Activated CD4-positive, alpha-beta T cell treated with anti-CD3 and anti-CD28 coated beads, Interleukin-2, amount 50 U/mL, for 1 hour (primary cell): ENCODE results near the gene IER5.

ENCODE experiments used
- DNase-seq: peaks from one replicate; pipeline ENCODE4 v3.0.0-alpha.2; 2020

IER5 gene

GRCh38 chr1:181099152-181100014 is 10.9 kb downstream of the IER5 start:
- no peak for DNase-seq

GRCh38 chr1:181100015-181100905 is 11.8 kb downstream of the IER5 start:
- no peak for DNase-seq

- DNase-seq = no peak
Observed at GRCh38 chr1:181100934-181101333, 12.4 kb downstream of the IER5 start.

- DNase-seq = no peak
Observed at GRCh38 chr1:181101581-181102226, 13.2 kb downstream of the IER5 start.

- DNase-seq = no peak
Observed at GRCh38 chr1:181102841-181103240, 14.3 kb downstream of the IER5 start.

- no peak for DNase-seq
Observed at GRCh38 chr1:181103399-181103798, 14.9 kb downstream of the IER5 start.

- DNase-seq = no peak
Observed at GRCh38 chr1:181104042-181104789, 15.7 kb downstream of the IER5 start.

- DNase-seq = peak; percentile 50
Observed at GRCh38 chr1:181104790-181105133, 16.3 kb downstream of the IER5 start.

- peak; percentile 94 for DNase-seq
Observed at GRCh38 chr1:181105134-181106021, 16.9 kb downstream of the IER5 start.

GRCh38 chr1:181106022-181106312 is 17.5 kb downstream of the IER5 start:
- no peak for DNase-seq

GRCh38 chr1:181106479-181106878 is 18.0 kb downstream of the IER5 start:
- no peak for DNase-seq

GRCh38 chr1:181107711-181108110 is 19.2 kb downstream of the IER5 start:
- no peak for DNase-seq

- no peak for DNase-seq
Observed at GRCh38 chr1:181108304-181108867, 19.9 kb downstream of the IER5 start.

GRCh38 chr1:181110013-181110412 is 21.5 kb downstream of the IER5 start:
- no peak for DNase-seq

GRCh38 chr1:181111559-181111958 is 23.1 kb downstream of the IER5 start:
- no peak for DNase-seq

- DNase-seq = no peak
Observed at GRCh38 chr1:181112071-181112929, 23.8 kb downstream of the IER5 start.

- DNase-seq = no peak
Observed at GRCh38 chr1:181113059-181113641, 24.6 kb downstream of the IER5 start.

- DNase-seq = no peak
Observed at GRCh38 chr1:181114574-181115367, 26.3 kb downstream of the IER5 start.

- DNase-seq = no peak
Observed at GRCh38 chr1:181115368-181115684, 26.8 kb downstream of the IER5 start.
